ENCODE measurements around the gene HMX2.
A peak's percentile ranks its signal among the peaks of the same experiment; 100 is the strongest.

HMX2 gene

GRCh38 chr10:123134343-123134914, 13.5 kb upstream of the HMX2 start:
- peak overlapping the region; percentile 40 for H3K27ac Mint-ChIP-seq
- H3K36me3 Mint-ChIP-seq (ENCODE audit: low read depth) = no peaks in the 10 kb centered on the region
- H3K4me3 Mint-ChIP-seq = peak overlapping the region; percentile 57

GRCh38 chr10:123134915-123135414, 13.0 kb upstream of the HMX2 start:
- Mint-ChIP-seq H3K4me1 (ENCODE audit: low read depth) (peaks cover 41% of the 10 kb centered on the region), H3K4me3 (peak overlapping the region; percentile 26), H3K27me3 (peaks cover 79% of the 10 kb centered on the region), H3K27ac (no peak overlapping the region), H3K9me3 (no peaks in the 10 kb centered on the region), H3K36me3 (ENCODE audit: low read depth) (no peaks in the 10 kb centered on the region)

More at GRCh38 chr10:123134343-123134914, 13.5 kb upstream of the HMX2 start:
- Mint-ChIP-seq H3K4me1 (ENCODE audit: low read depth) (peaks cover 41% of the 10 kb centered on the region), H3K27me3 (peaks cover 80% of the 10 kb centered on the region), H3K9me3 (no peaks in the 10 kb centered on the region)

- H3K27ac Mint-ChIP-seq = no peak within 1 kb of the TSS
- peaks cover 78% of the 10 kb centered on the region for H3K27me3 Mint-ChIP-seq
- peaks cover 46% of the 10 kb centered on the region for H3K4me1 Mint-ChIP-seq (ENCODE audit: low read depth)
- H3K36me3 Mint-ChIP-seq (ENCODE audit: low read depth) = no peaks in the 10 kb centered on the region
- peak within 1 kb of the TSS; percentile 47 for H3K4me3 Mint-ChIP-seq
- H3K9me3 Mint-ChIP-seq = no peaks in the 10 kb centered on the region
These were observed 12.4 kb upstream of the HMX2 start, which contains the start of gene HMX3 for GRCh38 chr10:123135415-123136141. Gene HMX3, plus strand, starts transcription at chr10:123135970. Its CDS starts 81 bp downstream, at chr10:123136051.

- Mint-ChIP-seq H3K36me3 (ENCODE audit: low read depth) (no peaks in the 10 kb centered on the region), H3K4me3 (peak overlapping the region; percentile 30), H3K4me1 (ENCODE audit: low read depth) (peaks cover 47% of the 10 kb centered on the region), H3K27me3 (peaks cover 80% of the 10 kb centered on the region), H3K9me3 (no peaks in the 10 kb centered on the region), H3K27ac (no peak overlapping the region)
These were observed 11.6 kb upstream of the HMX2 start for GRCh38 chr10:123136221-123136805.

- H3K27ac Mint-ChIP-seq = peak overlapping the region; percentile 81
- no peaks in the 10 kb centered on the region for H3K36me3 Mint-ChIP-seq (ENCODE audit: low read depth)
- peaks cover 80% of the 10 kb centered on the region for H3K27me3 Mint-ChIP-seq
- H3K4me1 Mint-ChIP-seq (ENCODE audit: low read depth) = peaks cover 47% of the 10 kb centered on the region
- no peaks in the 10 kb centered on the region for H3K9me3 Mint-ChIP-seq
- H3K4me3 Mint-ChIP-seq = peak overlapping the region; percentile 79
These were observed 10.9 kb upstream of the HMX2 start for GRCh38 chr10:123136806-123137642.

GRCh38 chr10:123139165-123139520, 8.8 kb upstream of the HMX2 start:
- H3K27me3 Mint-ChIP-seq = peaks cover 80% of the 10 kb centered on the region
- H3K27ac Mint-ChIP-seq = peak overlapping the region; percentile 13
- H3K4me3 Mint-ChIP-seq = no peak overlapping the region
- peaks cover 47% of the 10 kb centered on the region for H3K4me1 Mint-ChIP-seq (ENCODE audit: low read depth)
- no peaks in the 10 kb centered on the region for H3K9me3 Mint-ChIP-seq
- H3K36me3 Mint-ChIP-seq (ENCODE audit: low read depth) = no peaks in the 10 kb centered on the region

- Mint-ChIP-seq H3K36me3 (ENCODE audit: low read depth) (no peaks in the 10 kb centered on the region), H3K4me1 (ENCODE audit: low read depth) (peaks cover 44% of the 10 kb centered on the region), H3K27ac (no peak overlapping the region), H3K4me3 (no peak overlapping the region), H3K9me3 (no peaks in the 10 kb centered on the region), H3K27me3 (peaks cover 80% of the 10 kb centered on the region)
These were observed 8.3 kb upstream of the HMX2 start for GRCh38 chr10:123139521-123140163.

- peaks cover 86% of the 10 kb centered on the region for H3K27me3 Mint-ChIP-seq
- no peaks in the 10 kb centered on the region for H3K36me3 Mint-ChIP-seq (ENCODE audit: low read depth)
- H3K4me3 Mint-ChIP-seq = no peak overlapping the region
- no peak overlapping the region for H3K27ac Mint-ChIP-seq
- H3K4me1 Mint-ChIP-seq (ENCODE audit: low read depth) = peaks cover 52% of the 10 kb centered on the region
- no peaks in the 10 kb centered on the region for H3K9me3 Mint-ChIP-seq
These were observed 7.6 kb upstream of the HMX2 start for GRCh38 chr10:123140164-123140982.

- peaks cover 57% of the 10 kb centered on the region for H3K4me1 Mint-ChIP-seq (ENCODE audit: low read depth)
- H3K36me3 Mint-ChIP-seq (ENCODE audit: low read depth) = no peaks in the 10 kb centered on the region
- H3K9me3 Mint-ChIP-seq = no peaks in the 10 kb centered on the region
- no peak overlapping the region for H3K4me3 Mint-ChIP-seq
- H3K27me3 Mint-ChIP-seq = peaks cover 91% of the 10 kb centered on the region
- H3K27ac Mint-ChIP-seq = no peak overlapping the region
These were observed 6.9 kb upstream of the HMX2 start for GRCh38 chr10:123140983-123141390.

- Mint-ChIP-seq H3K36me3 (ENCODE audit: low read depth) (no peaks in the 10 kb centered on the region), H3K27me3 (peaks cover 89% of the 10 kb centered on the region), H3K27ac (no peak overlapping the region), H3K4me3 (no peak overlapping the region), H3K9me3 (no peaks in the 10 kb centered on the region), H3K4me1 (ENCODE audit: low read depth) (peaks cover 58% of the 10 kb centered on the region)
These were observed 5.9 kb upstream of the HMX2 start for GRCh38 chr10:123141791-123142700.

GRCh38 chr10:123142701-123143161, 5.2 kb upstream of the HMX2 start:
- H3K4me1 Mint-ChIP-seq (ENCODE audit: low read depth) = peaks cover 58% of the 10 kb centered on the region

GRCh38 chr10:123143162-123143824, 4.6 kb upstream of the HMX2 start:
- H3K4me1 Mint-ChIP-seq (ENCODE audit: low read depth) = peaks cover 55% of the 10 kb centered on the region
- peaks cover 84% of the 10 kb centered on the region for H3K27me3 Mint-ChIP-seq
- no peaks in the 10 kb centered on the region for H3K36me3 Mint-ChIP-seq (ENCODE audit: low read depth)
- H3K9me3 Mint-ChIP-seq = no peaks in the 10 kb centered on the region
- H3K27ac Mint-ChIP-seq = no peak overlapping the region
- peak overlapping the region; percentile 14 for H3K4me3 Mint-ChIP-seq

More at GRCh38 chr10:123142701-123143161, 5.2 kb upstream of the HMX2 start:
- Mint-ChIP-seq H3K36me3 (ENCODE audit: low read depth) (no peaks in the 10 kb centered on the region), H3K27me3 (peaks cover 90% of the 10 kb centered on the region), H3K27ac (no peak overlapping the region), H3K9me3 (no peaks in the 10 kb centered on the region), H3K4me3 (peak overlapping the region; percentile 14)

Measured in stimulated activated naive CD8-positive, alpha-beta T cell treated with anti-CD3 and anti-CD28 coated beads, Interleukin-15, Interleukin-2, amounts not matched to agents 100 ng/mL and 50 ng/mL, for 24 hours (primary cell).